Activated CD4-positive, alpha-beta T cell treated with anti-CD3 and anti-CD28 coated beads, Interleukin-2, Interleukin-6, amounts not matched to agents 100 ng/mL and 50 ng/mL, durations not matched to agents 16 hours and 8 hours (primary cell): ENCODE results near the gene CCBE1.
A peak's percentile ranks its signal among the peaks of the same experiment; 100 is the strongest.
"Not testable (repeated sequence)": the region's sequence is repeated elsewhere in the genome, so short reads cannot be mapped to it uniquely, and the experiment has no call there.

Experiments
- DNase-seq: peaks from one replicate; pipeline ENCODE4 v3.0.0-alpha.2; 2020

Gene CCBE1

DNA sequence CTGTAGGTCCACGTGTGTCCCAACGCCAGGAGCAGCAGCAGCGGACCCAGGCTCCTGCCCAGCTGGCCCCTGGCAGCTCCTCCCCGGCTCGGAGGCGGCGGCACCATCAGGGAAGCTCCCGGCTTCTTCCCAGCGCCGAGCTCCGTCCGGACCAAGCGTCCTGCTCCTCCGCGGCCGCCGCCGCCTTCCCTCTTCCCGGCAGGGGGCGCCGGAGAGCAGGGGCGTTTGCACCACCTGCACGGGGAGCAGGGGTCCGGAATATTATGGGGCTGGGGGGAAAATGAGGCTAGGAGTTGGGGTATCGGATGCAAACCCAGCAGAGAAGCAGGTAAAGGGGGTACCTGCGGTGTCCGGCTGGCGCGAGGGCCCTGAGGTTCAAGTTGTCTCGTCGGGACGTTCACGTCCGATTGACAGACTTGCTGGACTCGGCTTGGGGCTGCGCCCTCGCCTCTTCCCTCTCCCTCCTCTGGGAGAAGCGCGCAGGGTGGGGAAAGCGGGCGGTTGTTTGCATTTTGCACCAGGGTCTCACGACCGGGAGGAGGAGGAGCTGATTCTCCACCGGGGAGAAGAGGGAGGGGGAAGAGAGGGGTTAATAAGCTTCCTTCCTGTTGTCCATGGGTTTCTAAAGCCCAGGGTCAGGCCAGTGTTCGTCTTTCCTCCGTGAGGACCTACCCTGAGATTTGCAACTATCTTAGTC lies at the start of gene CCBE1:
TSS of gene CCBE1 (minus strand) at position 188 of the 697 bp plus-strand sequence.
- DNase-seq = peak; percentile 68

DNA sequence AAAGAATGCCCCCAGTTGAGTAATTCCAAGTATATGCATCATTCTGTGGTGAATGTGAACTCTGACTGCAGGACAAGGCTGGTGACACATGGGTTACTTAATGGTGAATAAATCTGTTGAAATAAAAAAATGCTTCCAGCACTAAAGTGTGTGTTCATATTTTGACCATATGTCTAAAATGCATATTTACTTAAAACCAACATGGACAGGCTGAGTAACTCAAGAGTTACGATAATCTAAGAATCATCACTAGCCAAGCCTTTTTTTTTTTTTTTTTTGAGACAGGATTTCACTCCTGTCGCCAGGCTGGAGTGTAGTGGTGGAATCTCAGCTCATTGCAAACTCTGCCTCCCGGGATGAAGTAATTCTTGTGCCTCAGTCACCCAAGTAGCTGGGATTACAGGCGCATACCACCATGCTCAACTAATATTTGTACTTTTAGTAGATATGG lies 47.1 kb upstream of the CCBE1 start:
- DNase-seq = no peak

DNA sequence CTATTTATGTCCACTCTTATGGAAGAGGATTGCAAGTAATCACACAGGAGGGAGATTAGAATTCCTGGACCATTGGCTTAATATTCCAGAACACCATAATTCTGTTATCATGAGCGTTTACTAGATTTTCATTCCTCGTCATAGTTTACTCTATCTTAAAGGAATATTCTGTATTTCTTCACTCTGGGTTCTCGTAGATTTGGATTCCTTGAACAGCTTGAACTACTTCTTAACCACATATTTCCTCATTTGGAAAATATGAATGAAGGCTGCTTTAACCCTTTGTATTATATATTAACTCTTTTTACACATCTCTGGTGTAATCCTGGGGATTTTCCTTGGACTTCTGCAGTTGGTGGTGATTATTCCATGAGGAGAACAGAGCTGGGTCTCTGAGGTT lies 46.3 kb upstream of the CCBE1 start:
- DNase-seq = no peak

DNA sequence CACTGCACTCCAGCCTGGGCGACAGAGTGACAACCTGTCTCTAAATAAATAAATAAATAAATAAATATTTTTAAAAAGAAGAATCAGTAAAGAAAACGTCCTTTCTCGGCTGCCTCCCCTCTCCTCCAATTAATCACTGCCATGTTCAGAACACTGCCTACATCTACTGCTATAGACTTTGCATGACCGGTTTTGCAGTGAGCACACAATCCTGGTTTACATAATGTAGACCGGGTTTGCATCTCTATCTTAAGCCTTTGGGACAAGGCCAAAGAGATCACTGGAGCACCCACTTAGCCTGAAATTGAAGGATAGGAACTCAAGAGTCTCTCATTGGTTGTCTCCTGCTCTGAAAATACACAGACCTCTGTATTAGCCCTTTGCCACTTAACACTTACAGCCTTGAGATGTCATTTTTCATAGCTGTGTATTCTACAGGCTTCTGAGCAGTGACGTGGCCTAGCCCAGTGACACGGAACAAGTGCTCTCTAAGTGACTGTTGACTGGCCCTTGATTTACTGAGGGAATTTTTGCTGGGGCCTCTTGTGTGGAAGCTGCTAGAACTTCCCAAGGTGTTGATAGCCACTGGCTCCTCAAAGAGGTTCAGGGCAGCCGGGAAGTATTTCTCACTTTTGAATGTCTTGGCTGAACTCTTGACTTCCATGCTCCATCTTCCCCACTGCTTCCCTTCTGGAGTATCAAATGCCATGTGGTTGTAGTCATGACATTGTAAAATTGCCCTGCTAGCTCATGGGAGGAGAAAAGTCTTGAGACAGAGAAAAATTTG lies 45.3 kb upstream of the CCBE1 start:
- DNase-seq = no peak

DNA sequence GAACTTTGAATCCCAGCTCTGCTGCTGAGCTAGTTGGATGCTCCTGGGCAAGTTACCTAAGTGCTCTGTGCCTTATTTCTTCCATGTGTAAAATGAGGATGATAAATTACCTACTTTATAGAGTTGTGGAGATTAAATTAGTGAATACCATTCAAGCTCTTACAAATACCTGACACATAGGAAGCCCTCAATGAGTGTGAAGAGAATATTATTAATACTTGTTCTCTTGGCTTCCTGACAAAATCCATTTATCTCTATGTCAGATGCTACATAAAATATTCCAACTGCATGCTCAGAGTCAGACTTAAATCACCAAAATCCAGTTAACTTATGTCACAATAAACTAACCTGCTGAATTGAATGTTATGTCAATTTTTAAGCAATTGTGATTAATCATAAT lies 42.9 kb upstream of the CCBE1 start:
- no peak for DNase-seq

DNA sequence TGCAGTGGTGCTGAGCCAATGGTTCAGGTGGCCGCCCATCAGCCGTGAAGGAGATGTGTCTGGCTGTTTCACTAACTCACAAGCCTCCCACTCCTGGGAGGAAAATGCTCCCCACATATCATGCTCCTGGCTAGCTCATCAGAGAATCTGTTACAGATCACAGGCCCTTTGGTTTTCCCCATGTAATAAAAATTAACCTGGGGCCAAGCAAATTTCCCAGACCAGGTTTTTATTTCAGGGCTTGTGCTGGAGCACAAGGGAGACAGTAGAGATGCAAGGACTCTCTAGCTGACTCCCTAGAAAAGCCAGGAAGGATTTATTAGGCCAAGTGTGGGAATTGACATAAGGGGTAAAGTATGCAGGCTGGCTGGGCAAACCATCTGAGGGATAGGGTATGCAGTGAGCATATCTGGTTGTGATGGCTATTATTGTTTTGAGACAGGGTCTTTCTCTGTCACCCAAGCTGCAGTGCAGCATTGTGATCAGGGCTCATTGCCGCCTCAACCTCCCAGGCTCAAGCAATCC lies 40.6 kb upstream of the CCBE1 start:
- DNase-seq = no peak

DNA sequence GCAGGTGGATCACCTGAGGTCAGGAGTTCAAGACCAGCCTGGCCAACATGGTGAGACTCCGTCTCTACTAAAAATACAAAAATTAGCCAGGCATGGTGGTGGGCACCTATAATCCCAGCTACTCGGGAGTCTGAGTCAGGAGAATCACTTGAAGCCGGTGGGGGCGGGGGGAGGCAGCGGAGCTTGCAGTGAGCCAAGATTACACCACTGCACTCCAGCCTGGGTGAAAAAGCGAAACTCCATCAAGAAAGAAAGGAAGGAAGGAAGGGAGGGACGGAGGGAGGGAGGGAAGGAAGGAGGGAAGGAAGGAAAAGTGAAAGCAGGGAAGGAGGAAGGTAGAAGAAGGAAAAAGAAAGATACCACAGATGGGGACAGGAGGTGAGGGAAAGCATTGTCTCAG lies 40.1 kb upstream of the CCBE1 start:
- not testable (repeated sequence) for DNase-seq

DNA sequence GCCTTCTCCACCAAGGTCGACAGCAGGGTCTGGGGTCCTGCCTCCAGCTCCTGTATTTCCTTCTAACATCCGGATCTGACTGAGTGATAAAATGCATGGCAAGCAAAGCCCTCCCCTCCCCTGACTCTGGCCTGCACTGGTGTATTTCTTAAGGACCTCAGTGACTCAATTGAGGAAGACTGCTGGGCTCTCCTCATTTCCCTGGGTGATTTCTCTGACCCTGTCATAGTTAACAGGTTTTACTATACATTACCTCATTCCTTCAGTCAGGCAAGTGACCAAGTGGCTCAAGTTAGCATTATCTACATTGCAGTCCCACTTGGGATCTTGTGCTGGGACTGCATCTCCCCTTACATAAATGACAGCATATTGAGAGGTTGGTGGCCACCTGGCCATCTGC lies 38.8 kb upstream of the CCBE1 start:
- DNase-seq = no peak

DNA sequence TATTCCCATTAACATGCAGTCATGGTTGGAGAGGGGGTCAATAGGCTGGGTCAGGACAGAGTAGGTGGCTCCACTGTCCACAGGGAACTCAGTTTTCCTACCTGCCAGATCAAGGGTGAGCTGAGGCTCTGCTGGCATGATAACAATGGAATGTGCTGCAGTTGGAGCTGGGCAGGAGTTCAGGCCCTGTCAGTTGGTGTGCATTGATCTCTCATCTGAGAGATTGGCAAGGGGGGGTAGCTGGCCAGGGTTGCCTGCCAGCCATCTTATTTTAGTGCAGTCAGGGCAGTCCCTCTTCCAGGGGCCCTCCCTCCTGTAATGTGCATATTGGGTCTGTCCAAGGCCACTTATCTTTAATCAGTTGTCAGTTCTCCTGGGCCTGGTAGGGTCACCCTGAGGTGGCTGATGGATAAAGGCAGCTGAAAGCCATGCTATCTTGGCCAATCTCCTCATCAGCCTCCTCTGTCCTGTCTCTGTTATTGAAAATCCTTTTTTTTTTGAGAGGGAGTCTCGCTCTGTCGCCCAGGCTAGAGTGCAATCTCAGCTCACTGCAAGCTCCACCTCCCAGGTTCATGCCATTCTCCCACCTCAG lies 38.1 kb upstream of the CCBE1 start:
- no peak for DNase-seq

DNA sequence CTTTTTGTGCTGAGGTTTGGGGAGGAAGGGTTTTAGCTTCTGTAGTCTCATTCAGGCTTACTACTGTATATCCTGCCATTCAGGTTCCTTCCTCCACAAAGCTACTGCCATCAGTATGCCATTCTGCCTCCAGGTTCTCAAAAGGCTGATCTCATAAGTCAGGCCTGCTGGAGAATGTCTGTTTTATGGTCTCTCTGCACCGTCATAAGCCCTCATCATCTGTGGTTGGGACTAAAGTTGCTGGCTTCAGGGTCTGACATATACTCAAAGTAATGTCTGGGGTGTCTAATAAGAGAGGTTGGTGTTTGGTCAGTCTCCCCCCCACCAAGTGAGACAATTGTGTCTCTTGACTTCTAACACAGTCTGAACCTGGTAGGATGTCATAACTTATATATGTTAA lies 36.2 kb upstream of the CCBE1 start:
- no peak for DNase-seq

DNA sequence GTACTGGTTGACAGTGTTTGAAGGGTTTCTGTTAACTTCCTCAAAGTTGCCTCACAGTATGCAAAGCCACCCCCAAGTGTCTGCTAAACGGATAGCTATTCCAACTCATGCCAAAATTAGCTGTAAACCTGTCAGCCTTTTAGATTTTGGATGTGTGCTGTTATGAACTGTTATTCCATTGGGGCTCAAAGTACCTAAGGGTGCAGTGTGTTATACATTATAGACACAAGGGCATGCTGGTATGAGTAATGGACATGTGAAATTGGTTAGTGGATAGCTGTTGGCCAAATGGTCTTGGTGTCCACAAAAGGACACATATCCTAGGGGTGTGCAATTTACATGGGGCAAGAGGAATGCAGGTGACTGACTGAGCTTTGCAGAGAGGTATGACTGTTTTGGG lies 33.7 kb upstream of the CCBE1 start:
- DNase-seq = no peak

DNA sequence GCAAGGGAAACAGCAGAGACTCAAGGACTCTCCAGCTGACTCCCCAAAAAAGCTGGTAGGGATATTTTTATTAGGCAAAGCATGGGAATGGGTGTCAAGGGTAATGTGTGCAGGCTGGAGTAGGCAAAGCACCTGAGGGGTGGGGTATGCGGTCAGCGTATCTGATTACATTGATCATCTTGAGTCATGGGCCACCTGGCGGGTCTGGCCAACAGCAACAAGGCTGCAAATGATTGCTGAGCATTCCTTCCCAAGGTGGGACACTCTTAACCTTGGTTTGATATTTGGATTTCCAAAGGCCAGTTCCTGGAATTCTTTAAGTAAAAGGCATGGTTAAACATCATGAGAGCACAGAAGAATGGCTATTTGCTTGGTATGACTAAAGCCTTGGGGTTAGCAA lies 32.6 kb upstream of the CCBE1 start:
- DNase-seq = no peak

DNA sequence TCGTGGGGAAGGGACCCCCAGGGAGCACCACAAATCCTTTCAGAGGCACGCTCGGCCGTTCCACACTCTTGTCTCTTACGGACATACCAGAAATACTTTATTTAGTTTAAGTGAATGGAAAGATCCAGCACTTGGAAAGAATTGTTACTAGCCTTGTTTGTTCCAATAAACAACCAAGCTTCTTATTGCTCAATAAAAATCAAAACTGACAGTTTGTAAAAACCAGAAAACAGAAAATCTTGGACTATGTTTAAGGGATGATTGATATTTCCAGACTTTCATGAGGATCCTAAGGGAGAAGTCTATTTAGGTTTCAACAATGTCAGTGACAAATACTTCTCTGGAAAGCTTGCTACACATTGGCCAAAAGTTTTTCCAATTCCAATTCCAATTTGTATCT lies 31.6 kb upstream of the CCBE1 start:
- DNase-seq = no peak

DNA sequence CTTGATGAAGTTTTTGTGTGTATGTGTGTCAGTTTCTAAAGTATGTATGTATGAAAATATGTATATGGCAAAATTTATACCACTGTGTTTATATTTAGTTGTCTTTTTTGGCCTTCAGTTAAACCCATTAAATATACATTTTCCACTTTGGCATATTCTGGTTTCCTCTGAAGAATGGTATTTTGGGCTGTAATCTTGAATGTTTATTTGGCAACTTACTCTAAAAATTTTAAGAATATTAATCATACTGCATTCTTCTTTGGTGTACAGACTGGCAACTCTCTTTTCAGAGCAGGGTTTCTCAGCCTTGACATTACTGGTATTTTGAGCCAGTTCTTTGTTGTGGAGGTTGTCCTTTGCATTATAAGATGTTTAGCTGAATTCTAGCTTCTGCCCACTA lies 27.9 kb upstream of the CCBE1 start:
- DNase-seq = no peak

DNA sequence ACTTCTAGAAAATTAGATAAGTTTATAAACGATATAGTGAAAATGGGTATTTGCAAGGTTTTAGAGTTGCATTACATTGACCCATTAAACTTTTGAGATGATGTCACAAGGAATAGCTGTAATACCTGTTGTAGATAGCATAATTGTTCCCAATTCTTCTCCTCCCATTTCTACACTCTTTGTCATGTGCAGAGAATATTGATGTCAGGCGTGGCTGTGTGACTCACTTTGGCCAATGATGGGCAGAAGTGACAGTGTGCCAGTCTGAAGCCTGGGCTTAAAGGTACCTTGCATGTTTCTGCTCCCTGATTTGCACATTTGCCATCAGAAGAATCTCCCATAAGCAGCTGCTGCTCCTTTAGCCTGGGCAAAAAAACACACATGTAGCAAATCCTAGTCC lies 26.9 kb upstream of the CCBE1 start:
- no peak for DNase-seq

DNA sequence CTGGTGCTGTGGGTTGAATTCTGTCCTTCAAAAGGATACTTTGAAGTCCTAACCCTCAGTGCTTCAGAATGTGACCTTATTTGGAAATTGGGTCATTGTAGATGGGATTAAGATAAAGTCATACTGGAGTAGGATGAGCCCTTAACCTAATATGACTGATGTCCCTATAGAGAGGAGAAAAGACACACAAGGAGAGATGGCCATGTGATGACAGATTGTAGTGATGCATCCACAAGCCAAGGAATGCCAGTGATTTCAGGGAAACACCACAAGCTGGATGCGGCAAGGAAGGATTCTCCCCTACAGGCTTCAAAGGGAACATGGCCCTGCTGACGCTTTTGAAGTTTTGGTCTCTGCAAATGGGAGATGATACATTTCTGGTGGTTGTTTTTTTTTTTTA lies 24.7 kb upstream of the CCBE1 start:
- DNase-seq = no peak

DNA sequence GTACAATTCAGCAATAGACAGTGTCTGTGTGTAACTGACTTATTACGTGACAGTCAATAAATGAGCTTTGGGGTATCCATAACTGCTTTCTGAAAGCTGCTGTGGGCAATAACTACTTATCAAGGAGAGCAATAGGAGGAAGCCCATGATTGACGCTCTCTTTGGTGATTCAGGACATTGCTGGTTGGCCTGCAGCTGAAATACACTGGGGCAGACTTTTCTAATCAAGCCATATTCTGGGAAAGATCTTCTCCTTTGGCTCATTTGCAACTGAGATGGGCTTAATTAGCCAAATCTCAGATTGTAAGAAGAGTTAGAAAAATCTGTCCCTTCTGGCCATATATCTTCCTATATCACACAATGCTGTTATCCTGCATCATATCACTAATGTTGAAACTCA lies 24.0 kb upstream of the CCBE1 start:
- no peak for DNase-seq

DNA sequence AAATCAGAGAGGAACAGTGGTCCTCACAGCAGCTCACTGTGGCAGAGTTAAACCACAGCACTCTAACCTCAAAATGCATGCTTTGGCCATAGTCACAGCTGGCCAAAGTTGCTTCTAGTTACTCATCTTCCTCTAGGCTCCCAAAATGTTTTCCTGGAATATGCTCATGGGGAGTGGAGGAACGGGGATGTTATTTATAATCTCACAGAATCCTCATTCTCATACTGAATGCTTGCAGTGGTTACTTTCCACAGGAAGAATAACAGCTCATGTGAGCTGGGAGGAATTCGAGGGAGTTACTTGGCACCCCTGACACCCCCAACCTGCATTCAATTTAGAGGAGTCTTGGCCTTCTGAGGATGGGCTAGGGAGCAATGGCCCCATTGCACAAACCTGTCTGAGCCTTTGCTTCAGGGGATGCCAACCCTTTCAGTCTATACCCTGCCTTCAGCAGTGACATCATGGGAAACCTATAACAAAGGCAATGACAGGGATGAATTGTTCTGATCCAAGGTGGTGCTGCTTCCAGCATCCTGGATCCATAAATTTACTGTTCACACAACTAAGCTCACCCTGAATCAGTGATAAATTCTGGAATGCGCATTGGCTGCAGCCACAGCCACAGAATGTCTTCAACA lies 22.4 kb upstream of the CCBE1 start:
- DNase-seq = no peak

DNA sequence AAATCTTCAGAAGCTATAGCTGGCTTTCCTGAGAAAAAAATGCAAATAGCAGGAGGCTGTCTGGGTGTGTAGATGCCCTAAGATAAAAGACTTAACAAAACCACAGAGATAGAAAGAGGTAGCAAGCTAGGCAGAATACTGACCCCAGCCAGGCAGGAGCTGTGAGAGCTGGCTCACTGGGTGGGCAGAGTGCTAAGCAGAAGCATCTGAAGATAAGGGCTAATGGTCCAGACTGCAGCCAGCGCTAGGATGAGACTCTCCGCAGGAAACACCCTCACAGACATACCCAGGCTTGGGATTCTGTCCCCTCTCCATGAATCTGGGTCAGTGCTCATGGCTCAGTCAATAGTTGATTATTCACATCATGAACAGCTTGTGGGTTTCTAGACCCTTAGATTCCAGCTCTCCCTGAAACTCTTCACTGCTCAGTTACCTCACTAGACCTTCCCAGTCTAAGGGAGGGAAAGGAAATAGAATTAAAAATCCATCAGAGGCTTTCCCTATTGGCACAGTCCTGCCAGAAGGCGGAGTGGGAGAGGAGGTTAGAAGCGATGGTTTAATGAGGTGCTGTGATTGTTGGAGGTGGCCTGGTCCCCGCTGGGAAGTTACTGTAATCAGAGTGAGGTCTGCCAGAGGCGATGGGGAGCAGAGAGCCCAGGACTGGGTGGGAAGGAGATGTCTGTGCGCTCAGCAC lies 21.4 kb upstream of the CCBE1 start:
- DNase-seq = no peak

DNA sequence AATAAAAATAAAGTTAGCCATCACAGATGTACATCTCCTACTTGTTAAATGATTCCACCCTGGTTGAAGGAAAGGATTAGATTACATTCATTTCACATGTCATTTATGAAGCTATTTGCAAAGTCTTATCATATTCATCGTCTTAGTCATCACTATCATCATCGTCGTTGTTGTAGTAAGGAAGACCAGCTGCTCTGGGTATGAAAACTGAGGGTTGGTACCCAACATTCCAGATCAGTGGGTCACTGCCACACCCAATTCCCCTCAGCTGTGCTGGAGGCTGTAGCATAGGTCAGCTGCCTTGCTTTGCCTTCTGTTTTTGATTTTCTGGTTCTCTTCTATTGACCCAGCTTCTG lies 20.9 kb upstream of the CCBE1 start:
- DNase-seq = no peak

DNA sequence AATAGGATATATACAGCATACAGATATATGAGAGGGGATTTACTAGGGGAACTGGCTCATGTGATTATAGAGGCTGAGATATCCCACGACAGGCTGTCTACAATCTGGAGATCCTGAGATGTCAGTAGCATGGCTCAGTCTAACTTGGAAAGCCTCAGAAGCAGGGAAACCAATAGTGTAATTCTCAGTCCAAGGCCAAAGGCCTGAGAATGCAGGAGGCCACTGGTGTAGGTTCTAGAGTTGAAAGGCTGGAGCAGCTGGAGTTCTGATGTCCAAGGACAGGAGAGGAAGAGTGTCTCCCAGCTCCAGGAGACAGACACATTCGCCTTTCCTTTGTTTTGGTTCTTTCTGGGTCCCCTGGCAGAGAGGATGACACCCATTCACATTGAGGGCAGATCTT lies 20.1 kb upstream of the CCBE1 start:
- no peak for DNase-seq

DNA sequence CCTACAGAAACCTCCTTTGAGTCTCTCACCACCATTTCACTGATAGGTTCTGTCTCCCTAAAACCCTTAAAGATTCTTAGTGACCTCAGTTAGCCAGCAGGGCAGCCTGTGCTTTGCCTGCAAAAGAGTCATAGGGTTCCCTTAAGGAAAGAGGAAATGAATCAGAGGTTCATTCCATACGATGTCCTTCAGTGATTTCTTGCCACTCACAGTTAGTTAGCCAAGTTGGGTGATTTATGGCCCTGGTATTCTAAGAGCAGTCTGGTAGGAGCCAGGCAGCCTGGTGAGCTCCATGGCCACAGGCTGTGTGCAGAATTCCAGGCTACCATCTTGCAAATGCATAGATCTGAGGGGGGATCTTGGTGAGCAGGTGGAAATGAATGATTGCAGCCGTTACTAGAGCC lies 18.7 kb upstream of the CCBE1 start:
- no peak for DNase-seq

DNA sequence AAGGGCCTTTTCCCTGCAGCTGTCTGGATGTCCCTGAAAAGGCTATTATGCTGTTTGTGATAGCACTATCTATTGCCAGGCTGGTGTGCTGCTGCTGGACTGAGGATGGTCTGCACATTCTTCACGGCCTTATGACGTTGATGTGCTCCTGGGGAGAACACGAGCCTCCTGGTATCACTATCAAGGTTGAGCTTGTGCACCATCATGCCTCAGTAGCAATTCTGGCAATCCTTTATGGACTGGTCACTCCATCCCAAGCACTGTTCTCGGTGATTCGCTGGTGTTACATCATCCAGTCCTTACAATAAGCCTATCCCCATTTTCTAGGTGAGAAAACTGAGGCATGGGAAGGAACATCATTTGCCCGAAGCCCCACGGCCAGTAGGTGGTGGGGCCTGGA lies 18.2 kb upstream of the CCBE1 start:
- DNase-seq = no peak
